HuH-7.5 (cell line): Measurements from ENCODE around the gene GLYATL3.

ENCODE experiments used
- DNase-seq: peaks from one replicate; pipeline ENCODE4 v3.0.0; 2011; ENCODE audit warnings: low spot score

Gene GLYATL3

DNA sequence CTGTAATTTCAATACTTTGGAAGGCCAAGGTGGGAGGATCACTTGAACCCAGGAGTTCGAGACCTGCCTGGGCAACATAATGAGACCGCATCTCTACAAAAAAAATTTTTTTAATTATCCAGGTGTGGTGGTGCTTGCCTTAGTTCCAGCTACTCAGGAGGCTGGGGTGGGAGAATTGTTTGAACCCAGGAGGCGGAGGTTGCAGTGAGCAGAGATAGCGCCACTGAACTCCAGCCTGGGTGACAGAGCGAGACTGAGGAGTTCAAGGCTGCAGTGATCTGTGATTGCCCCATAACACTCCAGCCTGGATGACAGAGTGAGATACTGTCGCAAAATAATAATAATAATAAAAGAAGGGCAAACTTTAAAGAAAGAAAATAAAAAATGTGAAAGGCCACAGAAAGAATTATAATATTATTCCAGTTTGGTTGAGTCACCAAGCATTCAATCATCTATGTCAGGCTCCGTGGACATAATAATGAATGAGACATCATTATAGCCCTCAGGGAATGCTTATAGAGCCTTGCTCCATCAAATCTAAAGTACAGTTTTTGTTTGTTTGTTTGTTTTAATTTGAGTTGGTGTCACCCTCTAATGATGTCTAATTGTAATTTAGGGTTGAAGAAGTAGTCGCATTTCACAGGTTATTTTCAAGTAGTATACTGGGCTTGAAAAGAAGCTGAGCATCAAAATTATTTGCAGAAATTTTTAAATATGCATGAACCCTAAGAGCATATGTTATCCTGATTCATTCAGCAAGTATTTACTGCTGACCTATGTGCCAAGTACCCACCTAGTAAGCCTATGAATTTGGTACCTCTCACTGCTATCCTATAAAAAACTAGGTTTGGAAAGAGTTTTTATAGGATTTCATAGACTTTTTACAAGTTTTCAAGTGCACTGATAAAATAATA, 15.1 kb downstream of the GLYATL3 start:
- DNase-seq: no peak

DNA sequence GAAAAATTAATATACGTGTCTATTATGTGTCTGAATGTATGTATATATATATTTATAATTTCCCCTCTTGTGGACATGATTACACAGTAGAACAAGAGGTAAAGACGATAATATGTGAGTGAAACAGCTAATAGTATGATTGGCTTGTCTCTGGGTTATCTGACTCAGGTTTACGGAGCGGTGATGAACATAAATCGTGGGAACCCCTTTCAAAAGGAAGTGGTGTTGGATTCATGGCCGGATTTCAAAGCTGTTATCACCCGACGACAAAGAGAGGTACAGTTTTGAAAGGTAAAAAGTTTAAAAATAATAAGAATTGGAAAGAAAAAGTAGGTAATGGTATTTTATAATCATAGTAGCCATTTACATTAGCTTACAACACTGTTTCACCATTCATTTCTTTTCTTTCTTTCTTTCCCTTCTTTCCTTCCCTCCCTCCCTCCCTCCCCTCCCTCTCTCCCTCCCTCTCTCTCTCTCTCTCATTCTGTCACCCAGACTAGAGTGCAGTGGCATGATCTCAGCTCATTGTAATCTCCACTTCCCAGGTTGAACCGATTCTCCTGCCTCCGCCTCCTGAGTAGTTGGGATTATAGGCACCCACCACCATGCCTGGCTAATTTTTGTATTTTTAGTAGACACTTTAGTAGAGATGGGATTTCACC, 15.9 kb downstream of the GLYATL3 start:
- DNase-seq: no peak

DNA sequence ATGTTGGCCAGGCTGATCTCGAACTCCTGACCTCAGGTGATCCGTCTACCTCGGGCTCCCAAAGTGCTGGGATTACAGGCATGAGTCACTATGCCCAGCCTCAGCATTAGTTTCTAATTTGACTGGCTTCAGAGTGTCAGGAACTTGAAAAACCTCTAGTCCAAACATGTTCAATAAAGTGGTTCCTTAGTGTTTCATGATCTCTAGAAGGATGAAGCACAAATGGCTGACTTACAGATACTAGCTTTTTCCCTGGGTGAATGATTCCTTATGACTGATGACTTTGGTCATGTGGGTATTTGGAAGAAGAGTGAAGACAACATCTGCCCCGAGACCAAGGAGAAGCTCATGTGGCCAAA, 16.4 kb downstream of the GLYATL3 start:
- DNase-seq: no peak

DNA sequence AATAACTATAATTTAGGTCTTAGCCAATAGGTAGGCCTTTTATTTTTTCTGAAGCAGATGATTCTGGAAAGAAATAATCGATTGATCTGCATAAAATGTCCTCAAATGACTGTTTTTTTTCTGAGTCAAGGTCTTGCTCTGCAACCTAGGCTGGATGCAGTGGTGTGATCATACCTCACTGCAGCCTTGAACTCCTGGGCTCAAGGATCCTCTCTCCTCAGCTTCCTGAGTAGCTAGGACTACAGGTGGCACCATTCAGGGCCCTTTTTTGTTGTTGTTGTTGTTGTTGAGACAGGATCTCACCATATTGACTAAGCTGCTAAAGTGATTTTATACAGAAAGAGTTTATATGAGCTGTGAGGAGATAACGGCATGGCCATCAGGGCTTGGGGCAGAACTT, 18.2 kb downstream of the GLYATL3 start:
- DNase-seq: no peak

- DNase-seq: no peak
Measured at GRCh38 chr6:49519660-49520059, 19.9 kb downstream of the GLYATL3 start.

GRCh38 chr6:49522710-49523593, 23.2 kb downstream of the GLYATL3 start:
- DNase-seq: no peak

GRCh38 chr6:49523901-49524300, 24.2 kb downstream of the GLYATL3 start:
- DNase-seq: no peak

DNA sequence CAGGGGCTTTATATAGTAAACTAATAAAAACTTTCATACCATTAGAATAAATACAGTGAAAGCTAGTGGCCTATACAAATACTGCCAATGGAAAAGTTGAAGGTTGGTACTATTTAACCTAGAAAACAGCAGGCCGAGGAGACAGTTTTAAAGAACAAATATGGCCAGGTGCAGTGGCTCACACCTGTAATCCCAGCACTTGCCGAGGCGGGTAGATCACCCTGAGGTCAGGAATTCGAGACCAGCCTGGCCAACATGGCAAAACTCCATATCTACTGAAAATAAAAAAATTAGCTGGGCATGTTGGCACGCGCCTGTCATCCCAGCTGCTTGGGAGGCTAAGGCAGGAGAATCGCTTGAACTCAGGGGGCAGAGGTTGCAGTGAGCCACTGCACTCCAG, 24.8 kb downstream of the GLYATL3 start:
- DNase-seq: no peak

- DNase-seq: no peak
Measured at GRCh38 chr6:49526598-49526997, 26.9 kb downstream of the GLYATL3 start.

DNA sequence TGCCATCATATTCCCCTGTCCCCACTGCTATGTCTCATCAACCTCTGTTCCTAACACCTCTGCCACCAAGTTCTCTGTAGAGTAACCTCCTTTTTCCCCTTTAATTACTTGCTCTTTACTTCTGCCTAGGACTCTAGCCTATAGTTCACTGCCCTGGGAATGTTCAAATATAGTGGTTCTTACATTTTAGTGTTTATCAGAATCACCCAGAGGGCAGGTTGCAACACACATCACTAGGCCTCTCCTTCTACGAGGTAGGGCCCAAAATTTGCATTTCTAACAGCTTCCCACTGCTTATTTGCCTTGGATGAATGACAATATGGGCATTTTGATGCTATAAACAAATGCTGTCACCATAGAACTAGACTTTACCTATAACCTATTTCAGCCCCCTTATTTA, 27.6 kb downstream of the GLYATL3 start:
- DNase-seq: no peak

DNA sequence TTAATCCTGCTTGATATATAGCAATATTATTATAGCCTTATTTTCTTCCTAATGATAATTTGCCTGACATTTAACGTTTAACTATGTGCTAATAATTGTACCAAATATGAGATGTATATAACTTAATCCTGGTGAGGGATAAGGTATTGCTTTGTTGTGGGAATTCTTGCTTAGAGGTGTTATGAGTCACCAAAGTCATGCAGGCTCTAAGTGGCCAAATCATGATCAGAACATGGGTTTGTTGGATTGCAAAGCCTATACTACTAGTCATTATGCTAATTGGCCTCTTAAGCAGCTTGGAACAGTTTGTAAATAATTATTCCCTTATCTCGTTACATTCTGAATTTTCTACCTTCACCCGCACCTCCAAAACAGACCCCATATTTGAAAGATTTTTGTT, 28.8 kb downstream of the GLYATL3 start:
- no peak for DNase-seq

- no peak for DNase-seq
Measured at GRCh38 chr6:49530141-49530776, 30.5 kb downstream of the GLYATL3 start.

DNA sequence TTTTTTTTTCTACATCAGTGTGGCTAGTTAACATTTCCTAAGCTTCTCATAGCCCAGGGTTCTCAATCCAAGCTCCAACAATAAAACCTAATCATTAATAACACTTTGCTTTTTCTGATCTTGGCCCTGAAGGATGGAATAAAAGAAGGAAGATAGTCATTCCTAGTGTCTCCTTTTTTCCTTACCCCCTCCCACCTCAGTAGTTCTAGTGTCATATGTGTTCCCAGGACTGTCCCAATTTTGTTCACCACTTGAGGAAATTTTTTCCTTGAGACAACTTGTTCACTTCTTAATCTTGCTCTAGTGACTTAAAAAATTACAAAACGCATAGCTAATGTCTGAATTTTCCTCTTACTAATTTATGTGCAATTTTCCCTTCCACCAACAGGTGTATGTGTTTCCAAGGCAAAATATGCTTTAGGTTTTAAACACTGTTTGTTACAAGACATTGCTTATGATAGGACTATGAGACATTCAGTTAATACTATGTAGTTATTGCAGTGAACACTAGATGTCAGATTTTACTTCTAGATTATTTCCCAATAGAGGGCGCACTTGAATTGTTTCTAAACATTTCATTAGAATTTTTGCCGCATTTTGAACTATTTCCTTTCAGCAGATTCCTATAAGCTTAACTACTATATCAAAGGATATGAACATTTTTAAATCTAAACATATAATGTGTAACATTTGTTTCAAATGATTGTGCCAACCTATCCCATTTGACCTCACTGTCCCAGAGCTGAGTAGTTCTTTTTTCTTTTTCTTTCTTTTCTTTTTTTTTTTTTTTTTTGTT, 32.2 kb downstream of the GLYATL3 start:
- DNase-seq: no peak

DNA sequence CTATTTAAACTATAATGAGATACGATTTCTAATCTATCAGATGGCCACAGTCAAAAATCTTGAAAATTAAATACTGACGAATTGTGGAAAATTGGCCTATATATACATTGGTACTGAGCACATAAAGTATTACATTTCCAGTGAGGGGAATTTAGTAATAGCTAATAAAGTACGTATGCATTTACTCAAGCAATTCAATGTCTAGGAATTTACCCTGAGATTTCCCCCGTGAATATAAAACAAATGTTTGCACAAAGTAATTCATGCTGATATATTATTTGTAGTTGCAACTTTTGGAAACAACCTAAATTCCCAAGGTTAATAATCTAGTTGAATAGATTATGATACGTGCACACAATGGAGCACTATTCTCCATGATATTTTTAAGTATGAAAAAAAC, 36.1 kb downstream of the GLYATL3 start:
- no peak for DNase-seq

DNA sequence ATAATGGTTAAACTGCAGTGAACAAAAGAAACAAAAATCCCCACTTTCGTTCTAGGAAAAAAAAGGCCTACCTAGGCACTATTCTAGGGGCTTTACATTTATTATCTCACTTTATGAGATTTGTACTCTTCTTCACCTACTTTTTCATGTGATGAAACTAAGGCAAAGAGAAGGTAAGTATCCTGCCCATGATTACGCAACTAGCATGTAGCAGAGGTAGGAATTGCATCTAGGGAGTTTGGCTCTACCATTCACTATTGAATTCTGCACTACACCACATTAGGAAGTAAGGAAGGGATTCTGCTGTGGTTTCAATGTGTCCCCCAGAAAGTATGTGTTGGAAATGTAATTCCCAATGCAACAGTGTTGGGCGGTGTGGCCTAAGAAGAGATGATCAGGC, 39.4 kb downstream of the GLYATL3 start:
- no peak for DNase-seq

DNA sequence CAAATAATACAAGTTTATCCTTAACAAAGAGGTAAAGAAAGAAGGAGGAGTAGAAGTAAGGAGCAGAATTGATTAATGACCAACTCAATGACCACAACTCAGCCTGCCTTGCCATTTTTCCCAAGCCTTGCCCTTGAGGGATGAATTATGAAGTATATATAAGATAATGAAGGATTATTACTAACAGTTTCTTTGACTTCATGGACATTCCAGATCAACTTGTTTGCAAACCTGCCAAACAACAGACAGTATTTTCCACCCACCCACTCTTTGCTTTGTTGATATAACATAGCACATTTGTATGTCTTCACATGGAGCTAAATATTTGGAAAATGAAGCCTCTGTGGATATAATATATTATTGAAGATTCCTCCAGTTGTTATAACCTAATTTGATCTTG, 40.9 kb downstream of the GLYATL3 start:
- DNase-seq: no peak

GRCh38 chr6:49541210-49541724, 41.5 kb downstream of the GLYATL3 start:
- DNase-seq: no peak

DNA sequence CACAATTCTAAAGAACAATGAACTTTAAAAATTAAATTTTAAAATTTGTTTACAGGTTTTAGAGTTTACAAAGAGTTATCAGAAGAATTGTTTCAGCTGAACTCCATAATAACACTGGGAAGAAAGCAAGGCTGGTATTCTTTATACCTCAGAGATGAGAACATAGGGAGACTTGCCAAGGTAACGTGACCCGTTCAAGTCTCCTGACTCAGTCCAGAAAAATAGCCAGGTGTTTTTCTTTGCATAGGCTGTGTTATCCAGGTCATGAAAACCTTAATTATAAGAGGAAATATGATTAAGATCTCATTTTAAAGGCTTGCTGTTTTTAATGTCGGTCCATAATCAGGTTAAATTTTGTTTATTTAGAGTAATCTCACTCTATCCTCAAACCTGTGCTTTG, 42.2 kb downstream of the GLYATL3 start:
- DNase-seq: no peak

DNA sequence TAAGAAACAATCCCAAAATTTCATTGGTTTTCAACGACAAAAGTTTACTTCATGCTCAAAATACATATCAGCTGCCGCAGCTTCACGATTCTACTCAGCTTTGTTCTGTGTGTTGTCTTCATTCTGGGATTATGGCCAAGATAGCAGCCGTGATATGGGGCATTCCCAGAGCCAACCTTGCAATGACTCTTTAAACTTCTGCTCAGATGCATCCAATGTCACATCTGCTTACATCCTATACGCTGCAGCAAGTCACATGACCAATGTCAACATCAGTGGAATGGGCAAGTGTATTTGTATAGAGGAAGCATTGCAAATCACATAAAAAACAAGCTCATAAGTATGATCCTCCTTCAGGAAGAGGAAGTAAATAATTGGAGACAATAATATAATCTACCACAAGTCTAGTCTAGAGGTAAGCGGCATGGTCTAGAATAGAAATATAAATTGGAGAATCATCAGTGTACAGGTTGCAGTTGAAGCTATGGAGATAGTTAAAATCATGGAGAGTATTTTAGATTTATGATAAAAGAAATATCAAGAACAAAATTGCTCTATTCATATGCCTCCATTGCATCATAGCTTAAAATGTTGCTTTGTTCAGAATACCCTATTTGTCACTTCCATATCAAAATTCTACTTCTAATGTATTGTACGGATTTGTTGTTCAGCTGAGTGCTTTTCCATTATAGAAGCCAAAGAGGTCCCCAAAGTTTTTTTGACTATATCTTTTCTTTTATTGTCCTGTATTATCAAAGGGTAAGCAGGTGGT, 43.5 kb downstream of the GLYATL3 start:
- DNase-seq: no peak

GRCh38 chr6:49546331-49546730, 46.6 kb downstream of the GLYATL3 start:
- no peak for DNase-seq
